Fibroblast of peridontal ligament (primary cell): ENCODE results near the gene DSCAM.
"Not testable (repeated sequence)": the region's sequence is repeated elsewhere in the genome, so short reads cannot be mapped to it uniquely, and the experiment has no call there.

Source experiments
- DNase-seq: peaks from one replicate; pipeline ENCODE4 v3.0.0-alpha.2; 2010; ENCODE audit errors: extremely low read depth

DSCAM gene

DNA sequence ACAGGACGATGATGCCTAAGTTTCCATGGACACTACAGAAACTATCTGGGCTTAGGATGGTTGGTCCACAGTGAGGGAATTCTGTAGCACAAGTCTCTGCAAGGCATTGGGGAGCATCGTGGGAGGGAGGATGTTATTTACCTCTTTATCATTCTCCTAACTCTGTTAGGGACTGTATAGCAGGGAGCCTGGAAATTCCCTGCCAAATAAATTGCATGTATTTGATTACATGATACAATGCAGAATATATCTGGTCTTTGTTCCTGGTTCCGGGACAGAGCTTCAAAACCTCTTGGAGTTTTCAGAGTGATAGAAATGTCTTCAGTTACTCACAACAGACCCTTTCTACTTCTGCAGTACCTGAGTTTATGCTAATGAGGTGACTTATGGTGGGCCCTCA, 593.8 kb downstream of the DSCAM start:
- no peak for DNase-seq

DNA sequence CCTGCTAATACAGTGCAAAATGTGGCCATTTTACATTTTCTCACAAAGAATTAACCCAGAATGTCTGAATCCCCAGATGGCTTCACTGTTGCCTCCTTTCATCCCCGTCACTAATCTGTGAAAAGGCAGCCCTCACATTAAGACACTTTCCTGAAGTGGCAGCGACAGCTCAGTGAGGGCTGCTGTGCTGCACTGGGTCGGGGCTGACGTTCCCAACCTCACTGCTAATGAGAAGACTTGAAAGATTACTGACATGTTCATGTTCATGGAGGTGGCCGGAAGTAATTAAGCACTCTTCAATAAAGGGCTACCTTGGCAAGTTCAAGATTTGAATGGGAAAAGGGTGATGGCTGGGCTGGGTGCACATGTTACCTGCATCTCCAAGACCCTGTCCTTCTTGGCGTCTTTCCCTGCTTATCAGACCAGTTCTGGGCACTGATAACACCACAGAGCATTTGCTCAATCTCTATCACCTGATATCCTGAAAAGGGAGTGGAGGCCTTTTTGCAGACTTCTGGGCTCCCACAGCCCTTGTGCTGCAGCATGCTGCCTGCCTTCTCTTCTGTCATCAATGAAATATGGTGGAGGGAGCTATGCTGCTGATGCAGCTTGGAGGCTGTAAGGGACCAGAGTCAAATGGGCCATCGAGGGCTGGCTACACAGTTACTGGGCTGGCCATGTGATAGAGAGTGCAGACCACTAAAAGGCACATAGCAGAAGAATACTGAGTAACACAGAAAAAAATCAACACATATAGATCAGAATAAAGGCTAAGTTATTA, 596.3 kb downstream of the DSCAM start:
- DNase-seq: no peak

DNA sequence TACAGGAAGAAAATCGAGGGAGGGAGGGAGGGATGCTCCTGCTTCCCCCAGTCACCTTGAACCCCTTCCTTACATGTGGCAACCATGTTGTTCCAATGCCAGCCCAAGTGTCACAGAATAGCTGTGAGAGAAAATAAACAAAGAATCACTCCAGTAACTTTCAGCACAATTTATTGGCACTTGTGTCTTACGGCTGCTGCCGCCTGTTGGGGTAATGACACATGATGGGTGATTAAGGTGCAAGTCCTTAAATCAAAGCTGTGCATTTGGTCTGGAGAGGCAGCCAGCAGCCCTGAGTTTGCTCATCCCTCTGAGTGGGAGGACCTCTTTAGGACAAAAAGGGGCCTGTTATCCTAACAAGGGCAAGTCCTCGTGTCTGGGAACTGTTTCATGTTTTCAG, 602.0 kb downstream of the DSCAM start:
- no peak for DNase-seq

DNA sequence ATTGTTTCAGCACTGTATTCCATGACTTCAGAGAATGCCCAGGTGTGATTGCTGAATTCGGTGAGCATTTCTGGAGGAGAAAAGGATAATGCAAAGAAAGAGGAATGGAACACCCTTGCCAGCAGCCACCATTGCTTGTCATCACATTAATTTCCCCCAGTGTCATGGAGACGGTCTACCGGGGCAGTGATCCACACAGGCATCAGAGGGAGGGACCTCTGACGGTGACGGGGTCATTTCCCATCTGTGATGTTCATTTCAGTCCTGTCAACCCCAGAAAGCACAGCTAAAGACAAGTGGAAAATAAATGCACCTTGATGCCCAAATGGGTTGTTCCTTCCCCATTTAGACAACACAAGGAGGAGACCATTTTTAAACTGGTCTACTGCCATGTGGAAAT, 603.3 kb downstream of the DSCAM start:
- no peak for DNase-seq

DNA sequence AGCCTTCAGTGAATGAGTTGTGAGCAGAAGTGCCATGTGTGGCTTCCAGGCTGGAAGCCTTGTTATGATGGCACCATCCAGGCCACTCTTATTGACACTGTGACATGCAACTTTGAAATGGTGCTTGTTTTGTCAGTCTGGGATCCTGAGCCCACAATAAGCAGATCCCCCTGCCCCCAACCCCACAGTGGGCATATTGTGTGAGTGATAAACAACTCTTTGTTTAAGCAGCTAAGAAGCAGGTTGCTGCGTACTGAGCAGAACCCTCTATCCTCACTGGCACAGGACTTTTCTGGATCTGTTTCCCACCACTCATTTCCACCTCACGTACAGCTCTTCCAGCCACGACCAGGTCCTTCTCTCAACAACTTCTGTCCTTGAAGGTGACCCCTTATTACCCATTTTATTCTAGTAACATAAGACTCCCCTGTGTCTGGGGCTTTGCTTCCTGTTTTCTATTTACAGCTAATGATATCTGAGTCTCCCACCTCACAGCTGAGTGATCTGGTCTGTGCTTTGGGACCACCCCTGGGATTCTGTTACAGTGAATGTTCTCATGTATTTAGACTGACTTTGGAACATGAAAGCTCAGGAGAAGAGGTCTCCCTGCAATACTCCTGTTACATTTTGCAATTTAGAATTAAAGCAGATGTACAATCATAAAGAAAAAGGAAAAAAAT, 604.2 kb downstream of the DSCAM start:
- DNase-seq: no peak

DNA sequence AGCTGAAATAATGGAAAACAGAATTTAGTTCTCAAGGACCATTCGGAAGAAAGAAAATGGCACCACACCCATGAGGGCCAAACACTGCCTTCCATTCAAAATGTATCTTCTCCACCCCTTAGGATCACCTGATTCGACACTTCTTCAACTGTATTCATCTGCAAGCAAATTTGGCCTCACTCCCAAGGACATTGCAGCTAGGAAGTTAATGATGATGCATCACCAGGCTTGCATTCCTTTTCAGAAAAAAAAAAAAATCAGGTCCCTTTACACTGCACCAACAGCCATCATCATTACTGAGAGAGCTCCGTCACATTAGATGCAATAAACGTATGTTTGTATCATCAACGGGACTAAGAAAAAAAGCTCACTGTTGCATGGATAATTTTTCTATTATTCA, 611.4 kb downstream of the DSCAM start:
- no peak for DNase-seq

DNA sequence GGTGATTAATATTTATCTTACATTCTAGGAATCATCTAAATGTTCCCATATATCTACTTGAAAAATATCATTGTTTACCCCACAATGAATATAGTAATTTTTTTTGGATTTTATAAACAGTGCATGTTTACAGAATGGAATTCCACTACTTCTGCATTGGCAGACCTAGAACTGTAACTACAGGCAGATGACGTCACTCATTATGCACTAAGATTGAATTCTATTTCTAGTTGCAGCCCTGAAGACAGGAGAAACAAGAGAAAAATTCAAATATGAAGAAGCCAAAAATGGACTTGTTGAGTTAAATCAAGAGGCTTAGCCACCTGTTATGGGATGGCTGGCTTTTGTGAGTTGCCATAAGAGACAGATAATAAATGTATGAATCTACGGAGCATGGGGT, 615.0 kb downstream of the DSCAM start:
- DNase-seq: no peak

DNA sequence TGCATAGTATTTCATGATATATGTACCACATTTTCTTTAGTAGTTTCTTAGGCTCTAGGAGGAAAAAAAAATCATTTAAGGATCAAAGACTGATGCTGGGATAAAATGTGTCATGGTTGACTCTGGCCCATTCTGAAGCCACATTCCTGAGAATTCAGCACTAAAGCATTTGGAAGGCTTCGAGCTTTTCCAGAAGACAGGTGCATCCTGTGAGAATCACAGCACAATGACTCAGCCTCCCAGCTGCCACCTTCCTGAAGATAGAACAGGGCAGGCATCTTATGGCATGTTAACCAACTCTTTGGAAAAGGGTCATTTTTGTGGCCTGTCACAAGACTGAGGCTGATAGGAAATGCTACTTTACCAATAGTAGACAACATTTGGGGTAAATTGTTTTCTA, 619.9 kb downstream of the DSCAM start:
- no peak for DNase-seq

DNA sequence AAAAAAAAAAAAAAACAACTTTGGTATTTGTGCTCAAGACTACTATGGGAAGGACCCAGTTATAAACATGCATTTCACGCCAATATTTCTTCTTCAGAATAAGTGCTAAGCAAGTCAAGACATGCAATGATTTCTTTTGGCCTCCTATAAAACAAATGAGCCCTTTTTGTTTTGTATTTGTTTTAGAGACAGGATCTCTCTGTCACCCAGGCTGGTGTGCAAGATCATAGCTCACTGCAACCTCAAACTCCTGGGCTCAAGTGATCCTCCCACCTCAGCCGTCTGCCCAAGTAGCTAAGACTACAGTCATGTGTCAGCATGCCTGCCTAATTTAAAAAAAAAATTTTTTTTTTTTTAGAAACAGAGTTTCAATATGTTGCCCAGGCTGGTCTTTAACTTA, 631.0 kb downstream of the DSCAM start:
- DNase-seq: no peak

DNA sequence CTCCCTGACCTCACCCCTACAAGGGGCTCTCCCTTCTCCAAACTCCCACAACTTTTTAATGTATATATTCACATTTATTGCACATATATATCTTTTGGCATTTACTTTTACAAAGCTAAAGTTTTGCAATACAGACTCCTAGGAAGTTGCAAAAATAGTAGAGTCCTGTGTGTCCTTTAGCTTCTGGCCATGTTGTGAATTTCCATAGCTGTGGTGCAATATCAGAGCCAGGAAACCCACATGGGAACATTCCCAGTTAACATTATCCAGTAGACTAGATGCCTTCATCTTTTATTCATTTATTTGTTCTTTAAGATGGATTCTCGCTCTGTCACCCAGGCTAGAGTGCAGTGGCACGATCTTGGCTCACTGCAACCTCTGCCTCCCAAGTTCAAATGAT, 636.7 kb downstream of the DSCAM start:
- no peak for DNase-seq

DNA sequence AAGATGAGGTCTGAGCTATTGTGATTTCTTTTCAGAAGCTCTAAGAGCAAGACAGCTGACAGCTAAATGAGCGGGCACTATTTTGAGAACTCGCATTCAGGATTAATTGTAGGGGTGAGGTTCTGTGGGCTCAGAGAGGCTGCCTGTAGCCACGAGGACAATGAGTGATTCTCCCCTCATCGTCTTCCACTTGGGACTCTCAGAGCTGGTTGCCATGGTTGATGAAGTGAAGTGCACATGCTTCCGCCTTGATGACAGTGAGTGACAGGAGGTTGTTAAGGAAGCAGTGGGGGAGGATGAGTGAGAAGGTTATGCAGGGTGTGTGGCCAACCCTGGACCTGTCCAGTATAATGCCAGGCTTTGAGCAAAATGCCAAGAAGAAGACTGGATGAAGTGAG, 638.0 kb downstream of the DSCAM start:
- no peak for DNase-seq

DNA sequence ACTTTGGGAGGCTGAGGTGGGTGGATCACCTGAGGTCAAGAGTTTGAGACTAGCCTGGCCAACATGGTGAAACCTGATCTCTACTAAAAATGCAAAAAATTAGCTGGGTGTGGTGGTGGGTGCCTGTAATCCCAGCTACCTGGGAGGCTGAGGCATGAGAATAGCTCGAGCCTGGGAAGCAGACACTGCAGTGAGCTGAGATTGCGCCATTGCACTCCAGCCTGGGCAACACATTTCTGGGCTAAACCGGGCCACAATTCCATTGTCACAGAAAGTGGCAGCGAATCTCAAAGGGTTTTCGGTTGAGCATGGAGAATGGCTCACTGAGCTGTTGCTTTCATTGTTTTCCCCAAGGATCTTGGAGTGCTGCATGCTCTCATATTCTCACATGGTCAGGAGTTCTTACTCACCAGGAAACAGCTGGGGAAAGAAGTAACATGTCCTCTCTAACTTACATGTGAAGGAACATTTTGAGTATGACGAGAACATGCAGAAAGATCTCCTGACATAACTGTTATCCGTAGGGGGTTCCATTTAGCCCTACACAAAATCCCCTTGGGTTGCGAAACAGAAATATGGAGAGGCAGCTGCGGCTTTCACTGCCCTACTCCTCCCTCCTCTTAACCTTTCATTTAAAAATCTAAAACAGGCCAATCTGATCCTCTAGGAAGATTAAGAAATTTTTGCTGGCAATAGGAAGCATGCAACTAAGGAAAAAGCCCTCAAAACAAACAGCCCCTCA, 638.6 kb downstream of the DSCAM start:
- DNase-seq: no peak

DNA sequence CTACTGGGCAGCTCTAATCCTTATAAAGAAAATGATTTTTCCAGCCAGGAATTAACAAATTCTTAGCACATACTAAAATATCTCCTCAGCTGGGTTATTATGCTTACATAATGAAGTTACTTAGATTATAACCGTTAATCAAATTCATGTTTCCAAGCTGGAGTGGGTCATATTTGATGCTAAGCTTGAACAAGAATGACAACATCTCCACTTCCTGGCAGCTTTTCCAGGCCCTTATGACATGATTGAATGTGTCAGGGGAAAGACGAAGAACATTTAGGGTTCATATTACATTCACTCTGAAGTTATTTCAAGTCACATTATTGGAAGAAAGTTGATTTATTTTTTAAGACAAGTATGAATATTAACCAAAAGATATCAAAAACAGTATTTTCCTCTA, 646.0 kb downstream of the DSCAM start:
- DNase-seq: no peak

DNA sequence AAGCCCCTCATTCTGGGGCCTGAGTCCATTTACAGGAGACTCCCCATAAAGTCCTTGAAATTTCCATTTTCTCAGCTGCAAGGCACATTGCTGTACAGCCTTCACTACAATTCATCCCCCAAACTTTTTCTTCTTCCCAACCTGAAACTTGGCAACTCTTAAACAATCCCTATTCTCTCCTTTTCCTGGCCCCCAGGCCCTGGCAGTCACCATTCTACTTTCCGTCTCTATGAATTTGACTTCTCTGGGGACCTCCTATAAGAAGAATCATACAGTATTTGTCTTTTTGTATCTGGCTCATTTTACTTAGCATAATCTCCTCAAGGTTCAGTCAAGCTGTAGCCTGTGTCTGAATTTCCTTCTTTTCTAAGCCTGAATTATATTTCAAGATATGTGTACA, 646.8 kb downstream of the DSCAM start:
- no peak for DNase-seq

DNA sequence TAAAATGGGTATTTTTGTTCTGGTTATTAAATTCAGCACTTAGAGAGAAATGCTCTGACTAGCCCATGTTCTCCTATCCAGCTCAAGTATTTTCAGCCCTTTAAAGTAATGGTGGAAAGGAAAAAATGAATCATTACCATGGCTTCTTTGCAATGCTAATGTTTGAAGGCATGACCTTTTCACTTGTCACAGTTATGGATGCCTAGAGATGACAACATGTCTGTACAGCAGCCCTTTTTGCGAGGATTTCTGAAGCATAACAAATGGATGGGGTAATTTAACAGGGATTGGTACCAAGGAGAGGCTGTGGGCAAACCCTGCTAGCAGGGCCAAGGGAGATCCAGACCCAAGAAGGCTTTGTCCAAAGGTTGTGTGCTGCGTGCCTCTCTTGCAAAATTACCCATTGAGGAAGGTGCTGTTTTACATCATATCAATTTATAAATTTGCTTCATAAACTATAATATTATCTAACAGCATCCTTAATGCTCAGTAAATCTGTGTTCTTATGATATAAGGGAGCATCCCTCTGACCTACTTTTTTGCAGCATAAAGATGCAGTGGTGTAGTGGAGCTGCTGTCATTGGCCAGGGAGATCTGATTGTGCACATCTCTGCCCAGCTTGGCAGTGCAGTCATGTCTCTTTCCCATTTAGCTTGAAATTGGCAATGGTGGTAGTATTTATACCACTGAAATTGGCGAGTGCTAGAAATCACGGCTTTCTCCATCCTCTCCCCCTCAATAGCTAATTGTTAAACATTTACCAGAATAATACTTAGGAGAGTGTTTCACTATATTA, 652.6 kb downstream of the DSCAM start:
- no peak for DNase-seq

DNA sequence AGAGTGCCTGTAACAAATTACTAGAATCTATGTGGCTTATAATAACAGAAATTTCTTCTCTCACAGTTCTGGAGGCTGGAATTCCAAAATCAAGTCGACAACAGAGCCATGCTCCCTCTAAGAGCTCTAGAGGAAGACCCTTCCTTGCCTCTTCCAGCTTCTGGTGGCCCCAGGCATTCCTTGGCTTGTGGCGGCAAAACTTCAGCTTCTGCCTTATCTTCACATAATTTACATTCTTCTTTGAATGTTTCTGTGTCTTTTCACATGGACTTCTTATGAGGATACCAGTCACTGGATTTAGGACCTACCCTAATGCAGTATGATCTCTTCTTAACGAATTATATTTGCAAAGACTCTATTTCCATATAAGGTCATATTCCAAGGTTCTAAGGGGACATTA, 655.3 kb downstream of the DSCAM start:
- no peak for DNase-seq

DNA sequence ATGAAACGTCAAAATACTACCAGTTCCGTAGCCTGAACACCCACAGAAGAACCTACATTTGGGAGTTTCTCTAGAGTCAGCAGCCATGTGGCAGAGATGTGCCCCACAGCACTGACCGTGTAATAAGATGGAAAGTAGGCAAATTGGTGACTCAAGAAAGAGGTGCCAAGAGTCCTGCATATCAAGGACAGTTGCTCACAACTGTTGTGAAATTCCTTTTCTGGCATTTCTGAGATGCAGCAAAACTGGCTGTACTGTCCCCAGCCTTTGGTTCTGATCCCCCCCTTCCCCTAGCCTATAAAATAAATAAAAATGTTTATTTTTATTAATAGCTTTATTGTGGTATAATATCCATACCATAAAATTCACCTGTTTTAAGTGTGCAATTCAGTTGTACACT, 655.8 kb downstream of the DSCAM start:
- no peak for DNase-seq

DNA sequence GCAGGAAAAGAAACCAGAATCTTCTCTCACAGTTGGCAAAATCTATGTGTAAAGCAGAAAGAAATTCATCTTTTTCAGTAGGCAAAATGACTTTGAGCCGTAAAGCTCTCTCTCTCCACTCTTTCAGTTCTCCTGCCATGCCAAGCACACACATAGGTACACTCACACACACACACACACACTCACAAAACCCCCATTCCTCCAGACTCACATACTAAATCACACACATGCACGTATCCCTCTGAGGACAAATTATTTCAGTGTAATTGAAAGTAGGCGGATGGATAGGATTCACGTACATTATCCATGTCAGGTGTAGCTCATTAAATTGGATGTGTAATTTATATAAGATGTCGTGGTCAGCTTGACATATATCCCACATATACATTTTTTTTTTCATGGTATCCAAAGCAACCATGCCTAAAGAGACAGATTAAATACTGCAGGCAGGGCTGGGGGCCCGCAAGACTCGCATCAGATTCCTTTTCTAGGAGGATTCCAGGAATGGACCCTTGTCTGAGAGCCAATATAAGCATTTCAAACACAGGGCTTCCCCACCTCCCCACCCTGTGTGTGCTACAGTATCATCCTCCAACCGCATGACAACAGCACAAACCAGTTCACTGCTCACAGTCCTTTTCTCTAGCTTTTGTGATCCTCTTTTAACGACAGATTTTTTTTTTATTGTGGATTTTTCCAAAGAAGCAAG, 658.9 kb downstream of the DSCAM start:
- DNase-seq: no peak

DNA sequence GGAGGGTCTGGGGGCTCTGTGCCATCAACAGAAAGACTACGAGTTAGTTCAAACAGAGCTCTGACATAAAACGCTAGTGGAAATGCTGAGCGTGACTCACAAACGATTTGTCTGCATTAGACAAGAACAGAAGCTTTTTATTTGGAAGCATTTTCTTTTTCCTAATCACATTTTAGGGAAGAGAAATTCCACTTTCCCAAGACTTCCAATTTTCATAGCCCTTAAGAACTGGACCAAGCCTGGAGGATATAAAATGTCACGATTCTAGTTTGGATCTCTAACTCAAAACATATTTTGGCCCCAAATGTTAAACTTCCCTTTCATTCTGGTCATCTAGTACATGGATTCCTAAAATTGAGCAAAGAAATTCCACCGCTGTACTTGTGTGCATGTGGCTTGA, 659.7 kb downstream of the DSCAM start:
- no peak for DNase-seq

DNA sequence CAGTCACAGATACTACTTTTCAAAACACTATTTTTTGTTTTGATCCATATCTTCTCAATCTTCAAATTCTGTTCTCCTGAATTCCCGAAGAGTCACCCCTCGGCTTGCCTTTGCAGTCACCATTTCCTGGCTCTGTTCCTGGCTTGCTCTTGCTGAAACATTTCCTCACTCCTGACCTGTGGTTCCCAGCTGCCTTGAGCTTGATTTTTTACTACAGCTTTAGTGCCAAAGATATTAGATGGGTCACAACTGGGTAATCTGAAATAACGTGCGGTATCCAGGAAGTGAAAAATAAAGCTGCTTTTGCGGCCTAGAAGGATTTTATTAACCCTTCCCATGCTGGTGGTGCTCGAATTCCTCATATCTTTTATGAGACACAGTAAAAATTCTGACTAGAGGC, 660.9 kb downstream of the DSCAM start:
- no peak for DNase-seq

DNA sequence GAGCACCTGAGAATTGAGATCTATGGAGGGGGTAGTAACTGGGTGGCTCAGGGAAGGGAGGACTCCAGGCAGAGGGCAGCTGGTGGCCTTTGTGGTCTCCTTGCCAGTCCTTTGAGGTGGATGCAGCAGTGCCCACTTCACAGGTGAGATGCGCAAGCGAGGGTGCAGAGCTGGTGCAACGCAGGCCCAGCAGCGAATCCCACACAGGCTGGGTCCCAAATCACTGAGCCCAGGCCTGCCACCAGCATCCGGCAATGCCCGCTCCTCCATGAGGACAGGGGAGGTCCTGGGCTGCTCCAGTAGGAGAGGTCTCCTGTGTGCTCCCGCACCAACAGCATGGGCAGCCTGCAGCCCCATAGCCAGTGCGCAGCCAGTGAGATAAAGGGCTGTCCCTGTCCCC, 661.8 kb downstream of the DSCAM start:
- no peak for DNase-seq

DNA sequence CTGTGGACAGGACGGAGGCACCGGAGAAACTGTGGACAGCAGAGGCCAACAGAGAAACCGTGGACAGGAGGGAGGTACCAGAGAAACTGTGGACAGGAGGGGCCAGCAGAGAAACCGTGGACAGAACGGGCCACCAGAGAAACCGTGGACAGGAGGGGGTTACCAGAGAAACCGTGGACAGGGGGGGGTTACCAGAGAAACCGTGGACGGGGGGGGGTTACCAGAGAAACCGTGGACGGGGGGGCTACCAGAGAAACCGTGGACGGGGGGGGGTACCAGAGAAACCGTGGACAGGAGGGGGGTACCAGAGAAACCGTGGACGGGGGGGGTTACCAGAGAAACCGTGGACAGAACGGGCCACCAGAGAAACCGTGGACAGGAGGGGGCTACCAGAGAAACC, 664.5 kb downstream of the DSCAM start:
- not testable (repeated sequence) for DNase-seq
